Activated naive CD4-positive, alpha-beta T cell treated with anti-CD3 and anti-CD28 coated beads for 36 hours (primary cell): Measurements from ENCODE around the gene DIS3L2. TPM values are rescaled to one million over a fixed set of nuclear protein-coding genes. Genes with fewer than 3 reads are reported as not detected.

ENCODE experiments used
- CTCF ChIA-PET: fragments of 350-600 bp; sonication (Branson Sonifier 250); formaldehyde crosslinking; loops from one replicate; lab custom pipeline; 2021; ENCODE audit warnings: antibody characterized with exemption; lab: Charles Lee
- DNase-seq: peaks from one replicate; pipeline ENCODE4 v3.0.0-alpha.2; 2020
- H3K27ac Mint-ChIP-seq: one replicate; pipeline ENCODE4 v1.8.0; 2021; ENCODE audit warnings: mild to moderate bottlenecking, mixed read lengths
- H3K27me3 Mint-ChIP-seq: one replicate; pipeline ENCODE4 v1.8.0; 2021; ENCODE audit warnings: low read depth, mixed read lengths
- H3K36me3 Mint-ChIP-seq: one replicate; pipeline ENCODE4 v1.8.0; 2021; ENCODE audit warnings: low read depth, mixed read lengths
- H3K4me1 Mint-ChIP-seq: one replicate; pipeline ENCODE4 v1.8.0; 2021; ENCODE audit warnings: low read depth, mixed read lengths
- H3K4me3 Mint-ChIP-seq: one replicate; pipeline ENCODE4 v1.8.0; 2021; ENCODE audit warnings: mild to moderate bottlenecking, moderate library complexity, mixed read lengths
- H3K9me3 Mint-ChIP-seq: one replicate; pipeline ENCODE4 v1.8.0; 2021; ENCODE audit warnings: mixed read lengths
- intact Hi-C: fragments of 100-400 bp; cut with micrococcal nuclease; formaldehyde crosslinking; loops from one replicate; pipeline ENCODE4 v1.15.1; 2023
- total RNA-seq, 2 experiments: library from RNA; stranded (reverse); gene quantifications; one replicate each; pipeline ENCODE4 v1.2.3, GENCODE V29; 2021

Gene DIS3L2
- total RNA-seq, 2 experiments from 2014 or later = 32.4 to 35.3 TPM

DNA sequence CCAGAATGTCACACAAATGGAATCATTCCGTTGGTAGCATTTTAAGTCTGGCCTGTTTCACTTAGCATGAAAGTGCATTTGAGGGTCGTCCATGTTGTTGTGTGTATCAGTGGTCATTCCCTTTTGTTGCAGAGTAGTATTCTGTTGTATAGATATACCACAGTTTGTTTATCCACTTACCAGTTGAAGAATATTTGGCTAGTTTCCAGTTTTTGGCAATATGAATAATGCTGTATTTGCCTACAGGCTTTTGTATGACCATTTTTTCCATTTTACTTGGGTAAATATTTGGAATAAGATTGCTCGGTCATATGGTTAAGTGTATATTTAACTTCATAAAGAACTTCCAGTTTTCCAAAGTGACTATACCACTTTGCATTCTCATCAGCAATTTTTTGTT, 317.0 kb downstream of the DIS3L2 start:
- peaks cover 26% of the 10 kb centered on the region for H3K36me3 Mint-ChIP-seq
- H3K9me3 Mint-ChIP-seq = no peaks in the 10 kb centered on the region
- H3K4me1 Mint-ChIP-seq = peaks cover 8% of the 10 kb centered on the region
- intact Hi-C loops = no loop called here
- no peak for DNase-seq
- no peaks in the 10 kb centered on the region for H3K27me3 Mint-ChIP-seq
- H3K4me3 Mint-ChIP-seq = no peak overlapping the region
- no peak overlapping the region for H3K27ac Mint-ChIP-seq
- CTCF ChIA-PET = no interaction called here

- H3K27ac Mint-ChIP-seq = no peak overlapping the region
- no peaks in the 10 kb centered on the region for H3K9me3 Mint-ChIP-seq
- H3K27me3 Mint-ChIP-seq = no peaks in the 10 kb centered on the region
These were observed 318.8 kb downstream of the DIS3L2 start for GRCh38 chr2:232280341-232280740.

GRCh38 chr2:232281858-232282507, 320.5 kb downstream of the DIS3L2 start:
- H3K4me3 Mint-ChIP-seq = no peak overlapping the region
- intact Hi-C loops = no loop called here
- peaks cover 17% of the 10 kb centered on the region for H3K36me3 Mint-ChIP-seq
- H3K27ac Mint-ChIP-seq = no peak overlapping the region
- H3K27me3 Mint-ChIP-seq = no peaks in the 10 kb centered on the region
- DNase-seq = no peak
- peaks cover 33% of the 10 kb centered on the region for H3K4me1 Mint-ChIP-seq
- CTCF ChIA-PET = interaction anchor here (0.6 to 1.9 kb wide), 4 partner anchors 12 to 1106 kb away, joined by 3 to 8 read pairs (median 3); no protein-coding TSS in a partner anchor
- no peaks in the 10 kb centered on the region for H3K9me3 Mint-ChIP-seq

More at GRCh38 chr2:232280341-232280740, 318.8 kb downstream of the DIS3L2 start:
- H3K4me1 Mint-ChIP-seq = peaks cover 26% of the 10 kb centered on the region
- CTCF ChIA-PET = interaction anchor here (0.6 kb wide), 1 partner anchor 574 kb away, joined by 5 read pairs; no protein-coding TSS in a partner anchor
- intact Hi-C loops = no loop called here
- no peak overlapping the region for H3K4me3 Mint-ChIP-seq
- H3K36me3 Mint-ChIP-seq = peaks cover 21% of the 10 kb centered on the region
- no peak for DNase-seq

DNA sequence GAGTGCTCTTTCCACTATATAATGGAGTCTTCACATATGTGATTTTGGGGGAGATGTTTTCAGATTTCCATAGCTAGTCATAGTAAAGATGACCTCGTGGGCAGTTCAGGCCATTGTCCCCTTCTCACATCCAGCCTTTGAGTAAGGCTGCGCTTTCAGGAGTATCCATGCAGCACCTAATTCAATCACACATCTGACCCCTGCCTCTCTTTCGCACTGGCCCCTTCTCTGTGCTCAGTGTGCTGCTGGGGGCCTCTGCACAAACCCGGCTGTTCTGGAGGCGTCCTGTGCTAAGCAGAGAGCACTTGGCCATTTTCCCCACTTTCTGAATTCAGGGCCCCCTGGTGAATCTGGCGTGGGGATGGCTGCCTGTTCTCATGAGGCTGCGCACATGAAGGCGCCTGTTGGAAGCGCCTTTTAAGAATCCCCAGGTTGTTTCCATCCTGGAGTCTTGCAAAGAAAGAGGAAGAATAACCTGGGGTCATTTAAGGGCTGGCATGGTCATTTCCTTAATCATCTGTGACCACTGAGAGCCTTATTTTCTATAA, 321.1 kb downstream of the DIS3L2 start:
- no peak for DNase-seq
- Mint-ChIP-seq H3K27me3 (no peaks in the 10 kb centered on the region), H3K27ac (no peak overlapping the region), H3K36me3 (peaks cover 16% of the 10 kb centered on the region), H3K4me3 (no peak overlapping the region), H3K9me3 (no peaks in the 10 kb centered on the region), H3K4me1 (peaks cover 33% of the 10 kb centered on the region)
- CTCF ChIA-PET = interaction anchor here (0.6 to 2.7 kb wide), 4 partner anchors 11 to 1106 kb away, joined by 3 to 12 read pairs (median 6); no protein-coding TSS in a partner anchor
- intact Hi-C loops = no loop called here

GRCh38 chr2:232286001-232286868, 324.7 kb downstream of the DIS3L2 start:
- intact Hi-C loops = no loop called here
- CTCF ChIA-PET = interaction anchor here (0.7 to 1.6 kb wide), 5 partner anchors 12 to 380 kb away, joined by 3 to 4 read pairs (median 3); no protein-coding TSS in a partner anchor
- H3K4me1 Mint-ChIP-seq = peaks cover 33% of the 10 kb centered on the region
- no peak overlapping the region for H3K4me3 Mint-ChIP-seq
- peaks cover 2% of the 10 kb centered on the region for H3K36me3 Mint-ChIP-seq
- no peak for DNase-seq
- no peaks in the 10 kb centered on the region for H3K9me3 Mint-ChIP-seq
- no peak overlapping the region for H3K27ac Mint-ChIP-seq
- no peaks in the 10 kb centered on the region for H3K27me3 Mint-ChIP-seq

DNA sequence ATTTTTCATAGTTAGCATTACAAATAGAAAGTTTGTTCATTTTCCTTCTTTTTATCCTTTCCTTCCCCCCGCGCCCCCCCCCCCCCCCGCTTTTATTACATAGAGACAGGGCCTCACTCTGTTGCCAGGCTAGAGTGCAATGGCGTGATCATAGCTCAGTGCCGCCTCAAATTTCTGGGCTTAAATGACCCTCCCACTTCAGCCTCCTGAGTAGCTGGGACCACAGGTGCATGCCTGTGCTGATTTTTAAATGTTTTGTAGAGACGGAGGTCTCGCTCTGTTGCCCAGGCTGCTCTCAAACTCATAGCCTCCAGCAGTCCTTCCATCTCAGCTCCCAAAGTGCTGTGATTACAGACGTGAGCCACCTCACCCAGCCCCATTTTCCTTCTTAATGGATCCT, 325.8 kb downstream of the DIS3L2 start:
- Mint-ChIP-seq H3K9me3 (no peaks in the 10 kb centered on the region), H3K4me1 (peaks cover 33% of the 10 kb centered on the region), H3K36me3 (peaks cover 4% of the 10 kb centered on the region), H3K27me3 (no peaks in the 10 kb centered on the region), H3K27ac (no peak overlapping the region), H3K4me3 (no peak overlapping the region)
- intact Hi-C loops = no loop called here
- CTCF ChIA-PET = interaction anchor here (1.6 kb wide), 1 partner anchor 47 kb away, joined by 3 read pairs; no protein-coding TSS in a partner anchor
- DNase-seq = no peak

- Mint-ChIP-seq H3K4me3 (no peak overlapping the region), H3K4me1 (peaks cover 29% of the 10 kb centered on the region), H3K27me3 (no peaks in the 10 kb centered on the region), H3K36me3 (peaks cover 4% of the 10 kb centered on the region), H3K9me3 (no peaks in the 10 kb centered on the region), H3K27ac (no peak overlapping the region)
- CTCF ChIA-PET = no interaction called here
- no peak for DNase-seq
- intact Hi-C loops = no loop called here
These were observed 327.0 kb downstream of the DIS3L2 start for GRCh38 chr2:232288489-232289030.

DNA sequence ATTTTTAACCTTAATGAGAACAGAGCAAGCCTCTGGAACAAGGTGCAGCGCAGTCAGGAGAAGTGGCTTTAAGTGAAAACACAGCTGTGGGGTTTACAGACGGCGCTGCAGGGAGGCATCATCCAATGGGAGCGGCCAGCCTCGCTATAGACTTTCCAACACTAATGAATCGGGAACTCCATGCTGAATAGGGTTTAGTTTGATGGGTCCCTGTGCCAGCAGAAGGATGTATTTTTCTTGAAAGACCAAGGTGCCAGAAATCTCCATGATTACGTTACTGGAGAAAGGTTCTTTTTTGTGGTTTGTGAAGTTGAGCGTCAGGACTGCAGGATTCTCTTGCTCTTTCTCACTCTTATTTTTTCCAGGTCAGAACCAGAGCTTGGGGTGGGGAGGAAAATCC, 329.2 kb downstream of the DIS3L2 start:
- Mint-ChIP-seq H3K9me3 (no peaks in the 10 kb centered on the region), H3K27me3 (no peaks in the 10 kb centered on the region), H3K4me3 (no peak overlapping the region), H3K36me3 (peaks cover 4% of the 10 kb centered on the region), H3K27ac (no peak overlapping the region), H3K4me1 (peaks cover 10% of the 10 kb centered on the region)
- intact Hi-C loops = no loop called here
- CTCF ChIA-PET = interaction anchor here (1.7 to 2.7 kb wide), 3 partner anchors 17 to 36 kb away, joined by 4 to 6 read pairs (median 4); no protein-coding TSS in a partner anchor
- no peak for DNase-seq

DNA sequence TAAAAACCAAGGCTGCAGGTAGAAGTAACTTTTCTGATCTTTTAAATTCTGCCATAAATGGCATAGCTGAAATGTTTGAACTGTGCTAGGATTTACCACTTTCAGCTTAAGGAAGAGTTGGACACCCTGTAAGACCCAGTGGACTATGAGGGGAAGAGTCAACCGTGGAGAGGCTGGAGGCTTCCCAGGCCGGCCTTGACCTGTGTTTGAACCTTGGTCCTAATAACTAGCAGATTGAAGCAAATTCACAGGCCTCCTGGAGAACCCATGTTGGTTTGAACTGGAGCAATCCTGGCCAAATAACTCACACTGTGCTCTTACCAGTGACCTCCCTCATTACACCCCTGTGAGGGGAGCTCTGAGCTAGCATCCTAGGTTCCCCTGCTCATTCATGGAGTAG, 329.8 kb downstream of the DIS3L2 start:
- Mint-ChIP-seq H3K9me3 (no peaks in the 10 kb centered on the region), H3K4me1 (peaks cover 5% of the 10 kb centered on the region), H3K36me3 (peaks cover 4% of the 10 kb centered on the region), H3K4me3 (no peak overlapping the region), H3K27ac (no peak overlapping the region), H3K27me3 (no peaks in the 10 kb centered on the region)
- CTCF ChIA-PET = interaction anchor here (1.2 to 2.7 kb wide), 4 partner anchors 16 to 154 kb away, joined by 3 to 6 read pairs (median 4); no protein-coding TSS in a partner anchor
- no peak for DNase-seq
- intact Hi-C loops = no loop called here

DNA sequence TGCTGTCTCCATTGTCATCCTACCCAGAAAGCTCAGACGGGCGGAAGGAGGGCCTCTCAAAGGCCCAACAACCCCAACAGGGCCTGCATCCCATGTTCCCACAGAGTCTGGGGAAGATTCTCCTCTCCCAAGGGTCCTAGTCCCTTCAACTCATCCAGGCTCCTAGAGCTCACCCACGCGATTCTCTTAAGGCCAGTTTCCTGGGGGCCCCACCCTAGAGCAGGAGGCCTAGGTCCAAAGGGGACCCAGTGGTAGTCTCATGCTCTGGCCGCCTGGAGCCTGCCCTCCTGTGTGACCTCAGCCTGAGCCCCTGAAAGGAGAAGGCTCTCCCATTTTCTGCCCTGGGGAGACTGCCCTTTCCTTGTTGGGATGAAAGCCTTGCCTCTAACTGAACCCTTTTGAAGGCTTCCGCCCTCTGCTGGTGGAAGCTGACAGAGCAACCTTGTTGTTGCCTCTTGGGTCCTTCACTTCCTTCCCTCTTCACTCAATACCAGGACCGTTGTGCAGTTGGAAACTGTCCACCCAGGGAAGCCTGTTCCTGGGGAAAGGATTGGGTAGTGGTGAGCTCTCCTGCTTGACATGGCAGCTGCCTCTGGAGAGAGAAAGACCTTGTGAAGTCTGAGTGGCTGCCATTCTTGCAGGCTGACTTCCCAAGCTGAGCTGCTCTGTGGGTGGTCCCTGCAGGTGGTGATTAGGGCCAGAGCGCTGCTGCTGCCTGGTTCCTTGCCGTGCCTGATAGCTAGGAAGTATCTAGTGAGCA, 331.1 kb downstream of the DIS3L2 start:
- Mint-ChIP-seq H3K4me1 (peaks cover 5% of the 10 kb centered on the region), H3K9me3 (no peaks in the 10 kb centered on the region), H3K4me3 (no peak overlapping the region), H3K27me3 (no peaks in the 10 kb centered on the region), H3K36me3 (peaks cover 4% of the 10 kb centered on the region), H3K27ac (no peak overlapping the region)
- CTCF ChIA-PET = interaction anchor here (0.7 to 2.9 kb wide), 20 partner anchors 8 to 367 kb away, joined by 3 to 13 read pairs (median 3); partner anchors contain the start of gene NPPC
- peak; percentile 78 for DNase-seq
- intact Hi-C loops = loop anchor here (1.0 to 2.0 kb wide), 2 partner anchors 34 to 366 kb away; partner anchors contain the start of gene NPPC

DNA sequence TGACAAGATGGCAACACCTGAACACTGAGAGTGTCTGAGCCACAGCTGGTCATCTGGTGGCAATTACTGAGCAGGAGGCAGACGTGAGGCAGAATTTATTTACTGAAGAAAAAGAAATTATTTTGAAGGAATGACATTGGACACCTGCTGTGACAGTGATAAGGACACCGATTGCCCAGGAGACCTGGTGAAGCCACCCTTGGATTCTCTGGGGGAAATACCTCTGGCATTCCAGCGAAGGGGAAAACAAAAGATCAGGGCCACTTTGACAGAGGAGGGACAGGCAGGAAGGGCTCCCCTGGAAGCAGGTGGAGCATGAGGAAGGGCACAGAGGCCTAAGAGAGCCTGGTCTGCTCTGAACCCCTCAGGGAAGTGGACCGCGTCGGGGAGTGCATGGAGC, 331.7 kb downstream of the DIS3L2 start:
- DNase-seq = no peak
- CTCF ChIA-PET = interaction anchor here (0.7 to 2.9 kb wide), 15 partner anchors 9 to 368 kb away, joined by 3 to 13 read pairs (median 3); partner anchors contain the start of gene NPPC
- peaks cover 7% of the 10 kb centered on the region for H3K4me1 Mint-ChIP-seq
- H3K9me3 Mint-ChIP-seq = no peaks in the 10 kb centered on the region
- intact Hi-C loops = loop anchor here (2.0 kb wide), 1 partner anchor 34 kb away; no protein-coding TSS in a partner anchor
- H3K36me3 Mint-ChIP-seq = peaks cover 4% of the 10 kb centered on the region
- H3K27me3 Mint-ChIP-seq = no peaks in the 10 kb centered on the region
- no peak overlapping the region for H3K4me3 Mint-ChIP-seq
- no peak overlapping the region for H3K27ac Mint-ChIP-seq
